Measurements from ENCODE around the gene KPNA5.
"Not testable (repeated sequence)": the region's sequence is repeated elsewhere in the genome, so short reads cannot be mapped to it uniquely, and the experiment has no call there.

The KPNA5 gene

DNA sequence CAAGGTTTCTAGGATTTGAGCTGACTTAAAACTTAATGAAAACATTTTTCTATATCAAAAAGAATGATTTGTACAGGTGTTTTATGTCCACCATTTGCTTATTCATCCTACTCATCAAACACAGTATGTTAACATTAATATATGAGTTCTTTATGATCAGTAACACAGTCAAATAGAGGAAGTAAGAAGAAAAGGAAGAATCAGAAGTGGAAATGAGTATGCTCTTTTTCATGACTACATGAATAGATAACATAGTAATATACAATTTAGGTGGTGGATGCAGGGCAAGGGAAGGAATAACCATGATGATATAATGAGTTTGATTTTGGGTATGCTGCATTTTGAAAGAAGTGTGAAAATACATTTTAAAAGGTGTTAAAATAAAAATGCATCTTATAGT is 16.5 kb downstream of the KPNA5 start:
- TF ChIP-seq, protein P1, sequence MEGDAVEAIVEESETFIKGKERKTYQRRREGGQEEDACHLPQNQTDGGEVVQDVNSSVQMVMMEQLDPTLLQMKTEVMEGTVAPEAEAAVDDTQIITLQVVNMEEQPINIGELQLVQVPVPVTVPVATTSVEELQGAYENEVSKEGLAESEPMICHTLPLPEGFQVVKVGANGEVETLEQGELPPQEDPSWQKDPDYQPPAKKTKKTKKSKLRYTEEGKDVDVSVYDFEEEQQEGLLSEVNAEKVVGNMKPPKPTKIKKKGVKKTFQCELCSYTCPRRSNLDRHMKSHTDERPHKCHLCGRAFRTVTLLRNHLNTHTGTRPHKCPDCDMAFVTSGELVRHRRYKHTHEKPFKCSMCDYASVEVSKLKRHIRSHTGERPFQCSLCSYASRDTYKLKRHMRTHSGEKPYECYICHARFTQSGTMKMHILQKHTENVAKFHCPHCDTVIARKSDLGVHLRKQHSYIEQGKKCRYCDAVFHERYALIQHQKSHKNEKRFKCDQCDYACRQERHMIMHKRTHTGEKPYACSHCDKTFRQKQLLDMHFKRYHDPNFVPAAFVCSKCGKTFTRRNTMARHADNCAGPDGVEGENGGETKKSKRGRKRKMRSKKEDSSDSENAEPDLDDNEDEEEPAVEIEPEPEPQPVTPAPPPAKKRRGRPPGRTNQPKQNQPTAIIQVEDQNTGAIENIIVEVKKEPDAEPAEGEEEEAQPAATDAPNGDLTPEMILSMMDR (conservative IDR thresholded peaks at IDR 0.05; ENCODE audit: low read depth, low read length): no peak
- H3K4me3 ChIP-seq (ENCODE audit: low read depth, low read length): no peak overlapping the region
- no peak for DNase-seq (ENCODE audit: low read depth)

DNA sequence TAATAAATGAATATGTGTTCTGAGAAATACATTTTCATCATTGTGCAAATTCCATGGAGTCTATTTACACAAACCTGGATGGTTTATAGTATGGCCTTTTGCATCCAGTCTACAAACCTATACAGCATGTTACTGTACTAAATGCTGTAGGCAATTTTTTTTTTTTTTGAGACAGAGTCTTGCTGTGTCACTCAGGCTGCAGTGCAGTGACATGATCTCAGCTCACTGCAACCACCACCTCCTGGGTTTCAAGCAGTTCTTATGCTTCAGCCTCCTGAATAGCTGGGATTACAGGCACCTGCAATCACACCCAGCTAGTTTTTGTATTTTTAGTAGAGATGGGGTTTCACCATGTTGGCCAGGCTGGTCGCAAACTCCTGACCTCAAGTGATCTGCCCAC is 22.9 kb downstream of the KPNA5 start:
- not testable (repeated sequence) for DNase-seq (ENCODE audit: low read depth); H3K4me3 ChIP-seq (ENCODE audit: low read depth, low read length)

DNA sequence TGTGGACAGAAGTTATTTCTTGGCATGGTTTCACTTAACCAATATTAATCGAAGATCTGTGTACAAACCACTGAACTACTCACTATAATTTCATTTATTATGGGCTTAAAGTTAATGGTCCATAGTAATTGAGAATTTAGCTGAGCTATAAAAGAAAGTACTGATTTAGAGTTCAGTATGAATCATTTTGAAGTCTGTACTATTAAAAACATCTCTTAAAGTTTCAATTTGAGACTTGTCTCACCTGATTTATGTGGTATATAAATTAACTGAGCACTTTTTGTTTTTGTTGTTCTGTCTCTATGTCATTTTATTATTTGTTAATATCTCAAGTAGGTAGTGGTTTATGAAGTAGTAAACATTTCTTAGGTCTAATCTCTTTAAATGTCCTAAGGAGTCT is 24.9 kb downstream of the KPNA5 start:
- H3K4me3 ChIP-seq (ENCODE audit: low read depth, low read length): no peak overlapping the region
- TF ChIP-seq, protein P1 (conservative IDR thresholded peaks at IDR 0.05; ENCODE audit: low read depth, low read length): no peak
- DNase-seq (ENCODE audit: low read depth): no peak

DNA sequence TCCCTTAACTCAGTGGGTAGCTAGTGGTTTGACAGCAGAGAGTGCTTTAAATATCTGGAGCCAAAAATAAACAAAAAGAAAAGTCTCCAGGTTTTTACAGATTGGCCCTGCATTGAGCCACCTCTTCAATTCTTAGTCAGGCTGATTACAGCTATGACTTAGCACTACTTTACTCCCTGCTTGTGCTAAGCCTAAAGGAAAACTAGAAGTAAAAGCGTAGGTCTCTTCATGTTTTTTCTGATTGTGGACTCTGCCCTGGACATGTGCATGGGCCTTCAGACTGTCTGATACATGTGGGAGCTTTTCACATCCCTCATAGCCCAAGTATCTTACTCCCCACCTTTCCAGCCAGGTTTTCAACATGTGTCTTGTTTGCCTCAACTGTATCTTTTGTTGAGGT is 33.3 kb downstream of the KPNA5 start:
- TF ChIP-seq, protein P1 (conservative IDR thresholded peaks at IDR 0.05; ENCODE audit: low read depth, low read length): no peak
- no peak overlapping the region for H3K4me3 ChIP-seq (ENCODE audit: low read depth, low read length)
- DNase-seq (ENCODE audit: low read depth): no peak

DNA sequence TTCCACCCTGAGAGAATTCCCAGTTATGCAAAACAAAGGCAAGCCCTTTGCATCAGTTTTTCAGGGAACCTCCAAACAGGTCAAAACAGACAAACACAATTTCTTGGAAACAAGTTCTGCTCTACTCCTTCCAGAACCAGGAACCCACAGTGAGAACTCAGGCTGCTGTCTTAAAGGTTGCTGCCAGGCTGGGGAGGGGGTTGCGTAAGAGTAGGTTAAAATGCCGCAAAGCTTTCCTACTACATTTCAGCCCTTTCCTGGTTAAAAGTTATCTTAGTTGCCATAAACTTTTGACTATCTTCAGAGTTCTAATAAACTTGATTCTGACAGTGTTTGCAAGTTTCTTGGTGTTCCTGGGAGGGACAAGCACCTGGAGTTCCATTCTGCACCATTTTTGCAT is 33.8 kb downstream of the KPNA5 start:
- peak; percentile 3 for DNase-seq (ENCODE audit: low read depth)
- no peak overlapping the region for H3K4me3 ChIP-seq (ENCODE audit: low read depth, low read length)
- TF ChIP-seq, protein P1 (conservative IDR thresholded peaks at IDR 0.05; ENCODE audit: low read depth, low read length): no peak

DNA sequence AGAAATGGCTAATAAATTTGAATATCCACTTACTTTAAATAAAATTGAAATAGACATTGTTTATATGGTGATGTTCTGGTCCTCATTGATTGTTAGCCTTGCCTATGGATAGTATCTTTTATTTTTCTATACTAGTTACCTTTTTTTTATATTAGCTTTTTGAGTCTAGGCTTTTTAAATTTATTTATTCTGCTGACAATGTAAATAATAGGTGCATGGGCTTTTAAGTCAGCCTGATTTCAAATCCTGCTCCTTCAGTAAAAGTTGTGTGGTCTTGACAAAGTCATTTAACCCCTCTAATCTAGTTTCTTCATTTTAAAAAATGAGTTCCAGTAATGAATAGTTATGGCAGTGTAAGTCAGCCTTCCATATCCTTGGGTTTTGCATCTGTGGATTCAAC is 45.9 kb downstream of the KPNA5 start:
- no peak for DNase-seq (ENCODE audit: low read depth)
- TF ChIP-seq, protein P1 (conservative IDR thresholded peaks at IDR 0.05; ENCODE audit: low read depth, low read length): no peak
- H3K4me3 ChIP-seq (ENCODE audit: low read depth, low read length): no peak overlapping the region

DNA sequence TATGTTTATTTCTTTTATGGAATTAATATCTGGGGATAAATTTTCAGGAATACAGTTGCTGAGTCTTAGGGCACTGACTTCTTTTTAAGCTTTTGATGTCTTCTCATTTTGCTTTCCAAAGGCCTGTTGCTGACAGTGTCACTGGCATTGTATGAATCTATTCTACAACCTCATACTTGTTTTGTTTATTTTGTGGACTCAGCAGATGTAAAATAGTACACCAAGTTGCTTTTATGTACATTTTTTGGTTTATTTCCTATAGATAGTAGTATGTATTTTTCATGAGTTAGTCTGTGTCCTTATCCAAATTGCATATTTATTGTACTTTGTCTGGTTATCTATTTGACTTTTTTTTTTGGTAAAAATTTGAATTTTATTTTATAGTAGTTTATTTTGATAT is 49.5 kb downstream of the KPNA5 start:
- DNase-seq (ENCODE audit: low read depth): no peak
- no peak overlapping the region for H3K4me3 ChIP-seq (ENCODE audit: low read depth, low read length)
- TF ChIP-seq, protein P1 (conservative IDR thresholded peaks at IDR 0.05; ENCODE audit: low read depth, low read length): no peak

DNA sequence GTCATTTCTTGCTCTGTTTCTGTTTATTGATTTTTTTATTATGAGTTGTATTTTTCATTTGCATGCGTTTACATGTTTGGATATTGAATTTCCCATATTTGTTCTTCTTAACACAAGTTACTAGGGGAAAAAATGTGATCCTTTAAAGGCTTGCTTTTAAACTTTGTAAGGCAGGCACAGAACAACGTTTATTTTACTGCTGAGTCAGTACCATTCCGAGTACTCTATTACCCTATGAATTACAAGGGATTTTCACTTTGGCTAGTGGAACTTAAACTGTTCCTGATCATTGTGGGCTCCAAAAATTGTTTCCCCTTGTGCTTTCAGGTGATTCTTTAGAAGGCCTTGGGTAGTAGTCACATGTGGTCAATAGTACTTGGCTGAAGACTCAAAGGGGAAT is 56.0 kb downstream of the KPNA5 start:
- no peak for DNase-seq (ENCODE audit: low read depth)
- no peak overlapping the region for H3K4me3 ChIP-seq (ENCODE audit: low read depth, low read length)
- TF ChIP-seq, protein P1 (conservative IDR thresholded peaks at IDR 0.05; ENCODE audit: low read depth, low read length): no peak

DNA sequence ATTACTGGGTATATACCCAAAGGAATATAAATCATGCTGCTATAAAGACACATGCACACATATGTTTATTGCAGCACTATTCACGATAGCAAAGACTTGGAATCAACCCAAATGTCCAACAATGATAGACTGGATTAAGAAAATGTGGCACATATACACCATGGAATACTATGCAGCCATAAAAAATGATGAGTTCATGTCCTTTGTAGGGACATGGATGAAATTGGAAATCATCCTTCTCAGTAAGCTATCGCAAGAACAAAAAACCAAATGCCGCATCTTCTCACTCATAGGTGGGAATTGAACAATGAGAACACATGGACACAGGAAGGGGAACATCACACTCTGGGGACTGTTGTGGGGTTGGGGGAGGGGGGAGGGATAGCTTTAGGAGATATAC is 59.5 kb downstream of the KPNA5 start:
- not testable (repeated sequence) for H3K4me3 ChIP-seq (ENCODE audit: low read depth, low read length); DNase-seq (ENCODE audit: low read depth)
